HT-29 (cell line): ENCODE data around the gene HOXC4. TPM values are rescaled to one million over a fixed set of nuclear protein-coding genes. Genes with fewer than 3 reads are reported as not detected.

Experiments
- DNase-seq: peaks from one replicate; pipeline ENCODE4 v3.0.0-alpha.2; 2015; ENCODE audit warnings: low spot score
- total RNA-seq: library from RNA; depleted of rRNA; stranded (reverse); fragments of >200 nt; shearing (Covaris generic); gene quantifications from 2 replicates; pipeline ENCODE4 v1.2.3, GENCODE V29; 2014

HOXC4 gene
- total RNA-seq, 1 experiment from 2014 or later, result 6.8 TPM

DNA sequence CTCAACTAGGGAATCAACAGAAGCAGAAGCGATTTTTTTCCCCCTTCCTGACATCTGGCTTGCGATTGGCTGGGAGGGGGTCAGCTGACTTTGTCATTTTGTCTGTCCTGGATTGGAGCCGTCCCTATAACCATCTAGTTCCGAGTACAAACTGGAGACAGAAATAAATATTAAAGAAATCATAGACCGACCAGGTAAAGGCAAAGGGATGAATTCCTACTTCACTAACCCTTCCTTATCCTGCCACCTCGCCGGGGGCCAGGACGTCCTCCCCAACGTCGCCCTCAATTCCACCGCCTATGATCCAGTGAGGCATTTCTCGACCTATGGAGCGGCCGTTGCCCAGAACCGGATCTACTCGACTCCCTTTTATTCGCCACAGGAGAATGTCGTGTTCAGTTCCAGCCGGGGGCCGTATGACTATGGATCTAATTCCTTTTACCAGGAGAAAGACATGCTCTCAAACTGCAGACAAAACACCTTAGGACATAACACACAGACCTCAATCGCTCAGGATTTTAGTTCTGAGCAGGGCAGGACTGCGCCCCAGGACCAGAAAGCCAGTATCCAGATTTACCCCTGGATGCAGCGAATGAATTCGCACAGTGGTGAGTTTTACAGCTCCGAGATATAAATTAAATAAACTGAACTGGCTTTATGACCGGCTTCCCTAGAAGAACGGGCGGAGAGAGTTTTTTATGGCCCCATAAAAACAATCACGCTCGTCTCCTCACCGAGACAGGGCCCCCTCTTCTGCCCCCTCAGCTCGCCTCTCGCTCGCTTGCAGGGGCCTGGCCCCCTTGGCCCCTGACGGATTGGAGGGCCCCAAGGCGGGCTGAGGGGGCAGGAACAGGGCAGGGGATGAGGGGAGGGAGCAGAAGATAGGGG lies 25.1 kb upstream of the HOXC4 start, which contains the start of gene HOXC6:
Gene HOXC6, plus strand, starts transcription at position 127 of the 888 bp plus-strand sequence. Its CDS starts 82 bp downstream, at position 209.
- peak; percentile 59 for DNase-seq

DNA sequence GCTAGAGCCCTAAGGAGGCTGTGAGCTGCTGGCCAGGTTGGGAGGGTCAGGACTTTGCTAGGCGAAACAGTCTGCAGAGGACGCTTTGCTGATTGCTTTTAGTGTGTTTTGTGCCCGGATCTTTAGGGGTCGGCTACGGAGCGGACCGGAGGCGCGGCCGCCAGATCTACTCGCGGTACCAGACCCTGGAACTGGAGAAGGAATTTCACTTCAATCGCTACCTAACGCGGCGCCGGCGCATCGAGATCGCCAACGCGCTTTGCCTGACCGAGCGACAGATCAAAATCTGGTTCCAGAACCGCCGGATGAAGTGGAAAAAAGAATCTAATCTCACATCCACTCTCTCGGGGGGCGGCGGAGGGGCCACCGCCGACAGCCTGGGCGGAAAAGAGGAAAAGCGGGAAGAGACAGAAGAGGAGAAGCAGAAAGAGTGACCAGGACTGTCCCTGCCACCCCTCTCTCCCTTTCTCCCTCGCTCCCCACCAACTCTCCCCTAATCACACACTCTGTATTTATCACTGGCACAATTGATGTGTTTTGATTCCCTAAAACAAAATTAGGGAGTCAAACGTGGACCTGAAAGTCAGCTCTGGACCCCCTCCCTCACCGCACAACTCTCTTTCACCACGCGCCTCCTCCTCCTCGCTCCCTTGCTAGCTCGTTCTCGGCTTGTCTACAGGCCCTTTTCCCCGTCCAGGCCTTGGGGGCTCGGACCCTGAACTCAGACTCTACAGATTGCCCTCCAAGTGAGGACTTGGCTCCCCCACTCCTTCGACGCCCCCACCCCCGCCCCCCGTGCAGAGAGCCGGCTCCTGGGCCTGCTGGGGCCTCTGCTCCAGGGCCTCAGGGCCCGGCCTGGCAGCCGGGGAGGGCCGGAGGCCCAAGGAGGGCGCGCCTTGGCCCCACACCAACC lies 23.9 kb upstream of the HOXC4 start:
- DNase-seq, result no peak

DNA sequence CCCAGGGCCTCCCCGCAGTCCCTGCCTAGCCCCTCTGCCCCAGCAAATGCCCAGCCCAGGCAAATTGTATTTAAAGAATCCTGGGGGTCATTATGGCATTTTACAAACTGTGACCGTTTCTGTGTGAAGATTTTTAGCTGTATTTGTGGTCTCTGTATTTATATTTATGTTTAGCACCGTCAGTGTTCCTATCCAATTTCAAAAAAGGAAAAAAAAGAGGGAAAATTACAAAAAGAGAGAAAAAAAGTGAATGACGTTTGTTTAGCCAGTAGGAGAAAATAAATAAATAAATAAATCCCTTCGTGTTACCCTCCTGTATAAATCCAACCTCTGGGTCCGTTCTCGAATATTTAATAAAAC lies 23.2 kb upstream of the HOXC4 start:
- no peak for DNase-seq

DNA sequence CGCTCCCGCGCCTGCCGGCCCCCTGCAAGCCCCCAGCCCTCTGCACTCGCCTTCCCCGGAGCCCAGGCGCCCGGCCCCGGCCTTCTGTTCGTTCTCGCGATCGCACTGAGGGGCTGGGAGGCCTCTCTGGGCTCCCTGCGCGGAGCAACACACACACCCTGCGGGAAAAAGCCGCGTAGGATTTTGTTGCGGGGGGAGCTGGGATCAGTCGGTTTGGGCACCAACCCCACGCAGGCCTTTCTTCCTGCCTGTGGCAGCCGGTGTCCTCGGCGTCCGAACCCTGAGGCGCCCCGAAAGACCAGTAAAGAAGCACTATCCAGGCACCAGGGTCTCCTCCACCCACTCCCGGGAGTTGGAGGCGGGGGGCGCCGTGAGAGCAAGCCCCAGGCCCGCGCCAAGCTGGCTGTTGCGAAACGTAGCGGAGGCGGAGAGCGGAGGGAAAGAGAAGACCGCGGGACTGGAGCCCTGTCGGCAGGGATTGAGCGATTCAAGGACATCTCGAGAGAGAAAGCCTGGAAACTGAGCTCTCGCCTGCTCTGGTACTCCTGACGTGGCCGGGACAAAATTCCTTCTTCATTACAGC lies 22.7 kb upstream of the HOXC4 start:
- no peak for DNase-seq

DNA sequence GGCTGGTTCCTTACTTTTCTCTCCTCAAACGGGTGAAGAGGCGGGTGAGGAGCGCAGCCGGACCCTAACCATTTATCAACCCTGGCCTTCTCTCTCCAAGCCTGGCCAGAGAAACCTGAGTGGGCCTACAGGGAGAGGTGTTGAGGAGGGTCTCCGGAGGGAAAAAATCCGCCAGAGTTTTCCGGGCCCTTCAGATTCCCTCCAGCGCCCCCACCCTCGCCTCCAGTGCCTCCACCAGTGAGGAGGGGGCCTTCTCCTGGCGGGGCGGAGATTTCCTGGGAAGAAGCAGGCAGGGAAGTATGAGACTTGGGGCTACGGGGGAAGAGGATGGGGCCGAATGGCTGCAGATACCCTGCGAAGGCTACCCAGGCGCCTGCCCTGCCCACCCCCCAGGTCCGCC lies 22.2 kb upstream of the HOXC4 start:
- no peak for DNase-seq

DNA sequence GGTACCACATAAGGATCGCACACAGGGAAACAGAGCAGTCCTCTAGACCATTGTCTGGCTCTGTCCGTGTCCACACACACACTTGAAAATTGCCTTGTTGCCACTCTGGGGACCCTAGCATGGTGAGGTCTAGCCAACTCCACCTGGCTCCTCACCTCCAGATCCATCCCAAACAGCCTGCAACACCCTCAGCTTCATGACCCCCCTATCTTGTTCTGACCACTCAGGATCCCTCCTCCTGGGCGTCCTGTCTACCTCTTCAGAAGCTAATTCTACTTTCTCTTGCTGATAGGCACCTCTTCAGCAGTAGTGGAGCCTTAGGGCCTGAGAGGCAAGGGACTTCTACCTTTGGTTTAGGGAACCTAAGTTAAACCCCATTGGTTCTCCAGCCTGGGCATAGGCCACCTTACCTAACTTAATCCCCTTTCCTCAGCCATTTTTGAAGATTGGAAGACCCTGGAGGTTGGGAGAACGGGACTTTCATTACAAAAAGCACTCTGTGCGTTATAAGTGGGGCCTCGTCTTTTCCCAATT lies 21.5 kb upstream of the HOXC4 start:
- DNase-seq, result no peak

DNA sequence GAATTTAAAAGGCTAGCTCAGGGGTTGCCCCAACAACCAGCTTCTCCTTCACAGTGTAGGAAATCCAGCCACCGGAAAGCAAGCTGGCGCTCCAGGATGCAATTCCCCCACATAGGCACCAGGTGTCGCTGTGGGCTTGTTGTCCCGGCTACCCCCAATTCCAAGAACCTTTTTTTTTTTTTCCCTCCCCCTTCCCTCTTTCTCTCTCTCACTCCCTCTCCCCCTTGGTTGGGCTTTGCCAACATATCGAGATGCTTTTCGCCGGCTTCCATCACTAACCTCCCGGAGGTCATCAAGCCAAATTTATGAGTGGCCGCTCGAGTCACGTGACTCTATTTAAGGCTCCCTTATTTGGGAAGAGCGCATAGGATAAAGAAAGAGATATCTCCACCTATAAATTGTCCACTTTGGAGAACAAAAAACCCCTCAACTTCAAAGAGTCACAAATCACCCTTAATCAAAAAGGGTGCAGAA lies 21.0 kb upstream of the HOXC4 start, which contains the start of gene HOXC5:
Gene HOXC5, plus strand, starts transcription at position 424 of the 474 bp plus-strand sequence. CDS start 73 bp downstream, outside the sequence.
- DNase-seq, result peak; percentile 95

DNA sequence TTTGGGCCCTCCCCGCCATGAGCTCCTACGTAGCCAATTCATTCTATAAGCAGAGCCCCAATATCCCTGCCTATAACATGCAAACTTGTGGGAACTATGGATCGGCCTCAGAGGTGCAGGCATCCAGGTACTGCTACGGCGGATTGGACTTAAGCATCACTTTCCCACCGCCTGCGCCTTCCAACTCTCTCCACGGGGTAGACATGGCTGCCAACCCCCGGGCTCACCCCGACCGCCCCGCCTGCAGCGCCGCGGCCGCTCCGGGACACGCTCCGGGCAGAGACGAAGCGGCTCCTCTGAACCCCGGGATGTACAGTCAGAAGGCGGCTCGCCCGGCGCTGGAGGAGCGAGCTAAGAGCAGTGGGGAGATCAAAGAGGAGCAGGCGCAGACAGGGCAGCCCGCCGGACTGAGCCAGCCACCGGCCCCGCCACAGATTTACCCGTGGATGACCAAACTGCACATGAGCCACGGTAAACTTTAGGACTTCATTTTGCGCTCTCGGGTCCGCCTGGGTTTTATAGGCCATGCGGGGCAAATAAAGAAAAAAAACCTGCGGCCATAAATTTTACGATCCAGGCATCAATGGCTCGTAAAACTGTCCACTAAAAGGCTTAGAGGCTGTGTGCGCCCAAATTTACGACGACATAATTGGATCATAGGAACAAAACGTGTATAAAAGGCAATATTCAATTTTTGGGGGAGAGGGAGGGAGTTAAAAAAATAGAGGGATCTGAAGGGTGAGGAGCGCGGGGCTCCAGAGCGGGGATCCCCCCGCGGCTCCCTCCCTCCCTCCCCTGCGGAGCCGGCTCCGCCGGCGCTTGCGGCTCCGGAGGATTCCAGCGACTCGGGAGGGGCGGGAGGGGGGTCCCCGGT lies 20.3 kb upstream of the HOXC4 start:
- peak; percentile 90 for DNase-seq

DNA sequence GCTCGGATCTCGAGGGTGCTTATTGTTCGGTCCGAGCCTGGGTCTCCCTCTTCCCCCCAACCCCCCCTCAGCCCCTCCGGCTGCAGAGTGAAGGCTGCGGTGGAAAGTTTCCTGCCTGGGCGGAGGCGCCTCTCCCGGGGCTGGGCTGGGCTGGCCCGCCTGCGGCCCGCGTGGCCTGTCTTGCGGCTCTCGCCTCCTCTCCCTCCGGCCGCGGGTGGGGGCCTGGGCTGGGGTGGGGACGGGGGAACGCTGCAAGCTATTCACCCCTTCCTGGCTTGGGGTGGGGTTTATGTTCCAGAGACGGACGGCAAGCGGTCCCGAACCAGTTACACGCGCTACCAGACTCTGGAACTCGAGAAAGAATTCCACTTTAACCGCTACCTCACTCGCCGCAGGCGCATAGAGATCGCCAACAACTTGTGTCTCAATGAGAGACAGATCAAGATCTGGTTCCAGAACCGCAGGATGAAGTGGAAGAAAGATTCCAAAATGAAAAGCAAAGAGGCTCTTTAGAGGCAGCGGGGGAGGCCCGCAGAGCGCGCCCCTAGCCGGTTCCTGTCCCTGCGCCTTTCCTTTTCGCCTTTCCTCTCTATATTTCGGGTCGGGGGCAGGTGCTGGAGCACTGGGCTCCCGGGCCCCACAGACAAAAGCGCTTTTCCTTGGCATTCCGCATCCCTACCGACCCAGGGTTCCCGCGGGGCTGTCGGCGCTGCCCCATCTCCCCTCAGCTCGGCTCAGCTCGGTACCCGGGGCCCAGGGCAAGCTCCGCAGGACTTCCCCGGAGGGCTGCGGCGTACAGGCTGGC lies 19.5 kb upstream of the HOXC4 start:
- DNase-seq, result no peak

DNA sequence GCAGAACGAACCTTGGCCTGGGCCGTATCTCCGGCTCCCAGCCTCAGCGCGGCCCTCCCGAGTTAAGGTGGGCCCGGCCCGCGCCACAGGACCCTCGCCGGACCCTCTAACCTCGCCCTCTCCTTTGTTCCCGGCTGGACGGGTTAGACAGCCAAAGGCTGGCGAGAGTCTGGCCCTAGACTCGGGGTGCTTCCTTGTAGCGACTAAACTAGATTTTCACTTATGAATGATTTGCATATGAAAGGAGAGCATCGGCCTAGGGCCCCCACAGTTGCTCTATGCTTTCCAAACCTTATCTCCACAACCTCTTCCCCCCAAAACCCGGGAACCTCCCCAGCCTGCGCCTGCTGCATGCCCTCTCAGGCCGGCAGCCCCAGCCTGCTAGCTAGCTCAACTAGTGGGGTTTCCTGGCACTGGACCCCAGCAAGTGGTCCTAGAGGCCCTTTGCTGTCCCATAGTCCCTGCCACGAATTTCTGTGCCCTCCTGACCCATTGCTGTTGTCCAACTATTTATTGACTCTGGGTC lies 18.8 kb upstream of the HOXC4 start:
- DNase-seq, result no peak

DNA sequence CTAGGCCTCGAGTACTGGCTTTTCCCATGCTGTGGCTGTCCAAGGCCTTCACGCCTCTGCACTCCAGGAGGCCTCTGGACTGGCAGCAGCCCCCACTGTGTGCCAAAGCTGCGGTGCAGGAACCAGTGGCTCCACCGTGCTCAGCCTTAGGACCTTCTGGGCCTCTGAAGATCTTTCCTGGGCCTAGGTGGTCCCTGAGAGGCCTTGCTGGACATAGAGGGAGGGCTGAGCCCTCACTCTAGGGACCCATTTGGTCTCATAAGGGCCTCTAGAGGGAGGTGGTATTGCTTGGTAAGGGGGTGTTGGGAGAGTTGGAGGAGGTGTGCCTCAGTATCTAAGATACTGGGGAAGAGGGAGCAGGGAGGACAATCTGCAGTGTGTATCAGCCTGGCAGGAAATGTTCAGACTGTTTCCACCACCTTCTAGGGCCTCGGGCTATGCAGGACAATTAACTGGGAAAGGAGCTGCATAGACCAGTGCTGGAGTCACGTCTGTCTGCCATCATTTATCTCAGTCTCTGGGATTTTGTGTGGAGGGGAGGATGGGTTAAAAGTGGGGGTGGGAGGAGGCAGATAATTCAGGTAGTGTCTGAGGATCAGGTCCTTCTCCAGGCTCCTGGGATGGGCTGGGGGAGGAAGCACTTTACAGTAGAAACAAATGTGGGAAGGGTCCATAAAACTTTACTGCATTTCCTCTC lies 17.9 kb upstream of the HOXC4 start:
- no peak for DNase-seq

DNA sequence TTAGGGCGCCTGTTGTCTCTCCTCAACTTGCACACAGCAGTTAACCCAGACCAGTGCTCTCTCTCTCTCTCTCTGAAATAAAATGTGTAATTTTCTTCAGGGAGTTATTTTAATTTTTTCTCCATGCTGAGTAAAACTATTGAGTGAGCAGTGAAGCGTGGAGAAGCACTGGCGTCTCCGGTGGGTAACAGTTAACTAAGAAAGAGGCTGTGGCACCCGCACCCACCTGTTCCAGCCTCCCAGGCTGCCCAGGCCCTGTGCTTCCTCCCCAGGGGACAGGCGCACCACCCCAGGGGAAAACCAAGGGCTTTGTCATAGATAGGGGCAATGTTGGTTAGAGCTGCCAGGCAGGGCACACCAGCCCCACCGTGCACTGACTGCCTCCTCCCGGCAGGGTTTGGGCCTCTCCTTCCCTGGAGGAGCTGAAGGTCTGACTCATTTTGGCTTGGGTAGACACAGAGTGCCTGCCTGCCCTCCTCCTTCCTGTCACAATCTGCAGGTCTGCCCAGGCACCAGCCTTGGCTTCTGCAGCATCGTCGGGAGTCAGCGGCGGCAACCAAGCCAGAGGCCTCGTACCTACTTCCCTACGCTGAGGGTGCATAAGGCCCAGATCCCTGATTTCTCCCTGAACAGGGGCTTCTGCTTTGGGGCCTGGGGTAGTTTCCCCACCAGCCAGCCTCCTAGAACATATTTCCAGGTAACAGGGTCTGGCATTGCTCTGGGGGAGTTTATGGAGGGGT lies 16.8 kb upstream of the HOXC4 start:
- peak; percentile 63 for DNase-seq

DNA sequence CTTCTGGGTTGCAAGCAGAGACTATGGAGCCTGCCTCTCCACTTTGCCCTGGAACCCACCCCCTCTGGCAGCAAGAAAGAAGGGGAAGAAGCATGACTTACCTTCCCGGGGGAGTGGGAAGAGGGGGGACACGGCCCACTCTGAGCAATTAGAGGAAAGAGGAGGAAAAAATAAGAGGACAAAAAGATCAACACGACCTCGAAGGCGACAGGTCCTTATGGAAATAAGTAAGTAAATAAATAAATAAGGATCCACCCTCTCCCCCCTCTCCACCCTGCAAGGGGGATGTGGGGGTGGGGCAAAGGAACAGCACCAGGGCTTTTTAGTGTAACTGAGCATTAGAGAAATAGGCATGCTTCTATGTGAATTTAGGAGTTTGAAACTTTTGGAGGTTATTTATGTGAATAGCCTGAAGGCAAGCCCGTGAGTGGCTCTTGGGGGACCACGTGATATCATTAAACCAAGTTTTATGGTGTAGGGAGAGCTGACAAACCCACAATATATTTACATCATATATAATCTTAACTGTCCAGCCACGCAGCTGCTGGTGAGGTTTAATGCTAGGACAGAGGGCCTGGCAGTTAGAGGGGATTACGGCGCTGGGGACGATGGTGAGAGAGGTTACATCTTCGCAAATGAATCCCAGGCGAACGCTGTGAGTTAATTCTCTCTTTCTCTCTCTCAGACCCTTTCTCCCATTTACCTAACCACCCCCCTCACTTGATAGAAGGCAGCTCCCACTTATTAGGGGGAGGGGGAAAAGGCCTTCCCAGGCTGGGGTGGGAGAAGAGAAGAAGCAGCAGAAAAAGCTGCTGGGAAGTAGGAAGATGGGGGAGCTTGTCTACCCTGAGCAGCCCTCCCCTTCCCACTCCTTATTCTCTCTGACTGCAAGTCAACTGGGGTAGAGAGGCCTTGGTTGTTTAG lies 16.0 kb upstream of the HOXC4 start:
- peak; percentile 31 for DNase-seq

DNA sequence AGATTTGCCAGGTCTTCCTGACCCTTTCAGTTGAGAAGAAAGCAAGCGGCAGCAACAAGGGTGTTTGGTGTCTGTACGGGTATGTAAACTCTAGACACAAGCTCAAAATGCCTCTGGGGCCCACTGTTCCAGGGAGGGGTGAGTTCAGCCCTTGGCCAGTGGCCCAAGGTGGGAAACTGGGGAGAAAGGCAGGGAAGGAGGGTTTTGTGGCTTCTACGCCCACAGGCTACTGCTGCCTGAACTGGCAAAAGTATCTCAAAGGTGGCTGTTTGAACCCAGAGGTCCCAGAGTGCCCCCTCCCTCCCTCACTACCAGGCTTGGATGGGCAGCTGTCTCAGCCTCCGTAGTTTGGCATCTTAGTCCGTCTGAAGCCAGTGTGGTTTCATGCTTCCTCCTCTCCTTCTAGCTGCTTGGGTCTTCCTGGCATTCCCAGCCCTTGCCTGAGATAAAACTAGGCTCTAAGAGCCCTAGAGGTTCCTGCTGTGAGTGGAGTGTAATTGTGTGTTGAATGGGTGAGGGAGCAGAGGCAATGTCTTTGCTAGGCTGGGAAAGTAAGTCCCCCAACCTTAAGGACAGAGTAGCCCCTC lies 15.3 kb upstream of the HOXC4 start:
- DNase-seq, result peak; percentile 57

DNA sequence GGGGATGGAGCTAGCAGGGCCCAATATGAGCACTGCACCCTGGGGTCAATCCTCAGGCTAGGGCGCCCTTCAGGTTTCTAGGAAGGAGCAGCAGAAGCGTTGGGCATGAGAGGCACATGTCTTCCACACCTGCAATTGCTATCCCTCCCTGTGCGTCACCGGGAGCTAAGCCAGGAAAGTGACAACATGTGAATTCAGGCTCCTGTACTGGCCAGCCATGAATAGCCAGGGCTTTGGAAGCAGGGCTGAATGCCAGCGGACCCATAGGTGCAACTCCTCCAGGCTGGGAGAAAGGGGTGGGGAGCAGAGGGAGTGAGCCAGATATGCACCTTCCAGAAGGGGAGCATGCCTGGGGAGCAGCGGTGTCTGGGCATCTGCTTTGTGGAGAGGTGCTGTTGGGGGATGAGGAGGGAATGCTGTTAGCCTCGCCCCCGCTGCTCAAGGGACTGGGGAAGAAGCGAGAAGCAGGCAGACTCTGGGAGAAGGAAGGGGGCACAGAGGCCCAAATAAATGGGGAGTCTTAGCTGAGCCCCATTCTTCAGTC lies 14.7 kb upstream of the HOXC4 start:
- peak; percentile 91 for DNase-seq
